Neural progenitor cell (in vitro differentiated cells): ENCODE data around the gene GLP2R.

Experiments used
- CTCF ChIP-seq: fragments of 200-600 bp; sonication (generic); IDR thresholded peaks from 2 replicates; pipeline ENCODE4 v1.5.1; 2017; ENCODE audit warnings: antibody characterized with exemption, mild to moderate bottlenecking
- EZH2 ChIP-seq: fragments of 200-600 bp; sonication (generic); IDR thresholded peaks from 2 replicates; pipeline ENCODE4 v1.6.1; 2017; ENCODE audit warnings: antibody characterized with exemption, mild to moderate bottlenecking, moderate library complexity

DNA sequence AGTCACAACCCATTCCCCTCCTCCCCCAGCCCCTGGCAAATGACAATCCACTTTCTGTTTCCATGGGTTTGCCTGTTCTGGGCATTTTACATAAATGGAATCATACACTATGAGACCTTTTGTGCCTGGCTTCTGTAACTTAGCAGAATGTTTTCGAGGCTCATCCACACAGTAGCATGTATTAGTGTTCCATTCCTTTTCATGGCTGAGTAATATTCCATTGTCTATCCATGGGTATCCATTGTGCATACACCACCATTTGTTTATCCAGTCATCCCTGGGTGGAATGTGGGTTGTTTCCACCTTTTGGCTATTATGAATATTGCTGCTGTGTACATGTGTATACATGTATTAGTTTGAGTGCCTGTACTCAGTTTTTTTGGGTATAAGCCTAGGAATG is 113.0 kb downstream of the GLP2R start:
- TF ChIP-seq CTCF (no peak), EZH2 (no peak)
